Activated T-cell treated with anti-CD3 and anti-CD28 coated beads for 24 hours (primary cell): ENCODE results near the gene ADRB1.

Experiments
- DNase-seq: peaks from one replicate; pipeline ENCODE4 v3.0.0-alpha.2; 2020; ENCODE audit warnings: low read depth

The ADRB1 gene

GRCh38 chr10:114026189-114027040, 17.3 kb upstream of the ADRB1 start:
- no peak for DNase-seq

- DNase-seq = no peak
Measured at GRCh38 chr10:114027041-114027394, 16.6 kb upstream of the ADRB1 start.

GRCh38 chr10:114027951-114028350, 15.7 kb upstream of the ADRB1 start:
- DNase-seq = no peak

GRCh38 chr10:114028425-114028824, 15.2 kb upstream of the ADRB1 start:
- no peak for DNase-seq

- DNase-seq = no peak
Measured at GRCh38 chr10:114029655-114030054, 14.0 kb upstream of the ADRB1 start.

- no peak for DNase-seq
Measured at GRCh38 chr10:114030140-114030539, 13.5 kb upstream of the ADRB1 start.

- no peak for DNase-seq
Measured at GRCh38 chr10:114031073-114031972, 12.3 kb upstream of the ADRB1 start.

- DNase-seq = no peak
Measured at GRCh38 chr10:114033566-114033965, 10.1 kb upstream of the ADRB1 start.

GRCh38 chr10:114034923-114035645, 8.6 kb upstream of the ADRB1 start:
- no peak for DNase-seq

- DNase-seq = no peak
Measured at GRCh38 chr10:114035791-114036190, 7.9 kb upstream of the ADRB1 start.

GRCh38 chr10:114038819-114039218, 4.8 kb upstream of the ADRB1 start:
- no peak for DNase-seq

- no peak for DNase-seq
Measured at GRCh38 chr10:114041166-114041565, 2.5 kb upstream of the ADRB1 start.

- no peak for DNase-seq
Measured at GRCh38 chr10:114042895-114043531, 653 bp upstream of the ADRB1 start.

GRCh38 chr10:114044247-114045135, 825 bp downstream of the ADRB1 start:
- DNase-seq = no peak

- DNase-seq = no peak
Measured at GRCh38 chr10:114045136-114046086, 1.7 kb downstream of the ADRB1 start.

- no peak for DNase-seq
Measured at GRCh38 chr10:114046087-114046458, 2.4 kb downstream of the ADRB1 start.

GRCh38 chr10:114048472-114048871, 4.8 kb downstream of the ADRB1 start:
- DNase-seq = no peak

- no peak for DNase-seq
Measured at GRCh38 chr10:114051714-114052113, 8.0 kb downstream of the ADRB1 start.

GRCh38 chr10:114052255-114052654, 8.6 kb downstream of the ADRB1 start:
- DNase-seq = no peak

GRCh38 chr10:114053946-114054345, 10.3 kb downstream of the ADRB1 start:
- DNase-seq = no peak
